HG03103 (cell line): ENCODE data around the gene PRM2.

Source experiments
- ATAC-seq: cut with Tn5 transposase; IDR thresholded peaks from one replicate; pipeline ENCODE4 v1.9.1; 2021; ENCODE audit warnings: low read depth; ENCODE audit not compliant: unreplicated experiment

Gene PRM2

GRCh38 chr16:11250786-11251524 lies 25.3 kb downstream of the PRM2 start:
- no peak for ATAC-seq

GRCh38 chr16:11250091-11250785 lies 26.0 kb downstream of the PRM2 start:
- ATAC-seq = no peak

- ATAC-seq = no peak
Observed at GRCh38 chr16:11249233-11250061, 26.8 kb downstream of the PRM2 start.

- ATAC-seq = no peak
Observed at GRCh38 chr16:11248133-11248532, 28.1 kb downstream of the PRM2 start.

DNA sequence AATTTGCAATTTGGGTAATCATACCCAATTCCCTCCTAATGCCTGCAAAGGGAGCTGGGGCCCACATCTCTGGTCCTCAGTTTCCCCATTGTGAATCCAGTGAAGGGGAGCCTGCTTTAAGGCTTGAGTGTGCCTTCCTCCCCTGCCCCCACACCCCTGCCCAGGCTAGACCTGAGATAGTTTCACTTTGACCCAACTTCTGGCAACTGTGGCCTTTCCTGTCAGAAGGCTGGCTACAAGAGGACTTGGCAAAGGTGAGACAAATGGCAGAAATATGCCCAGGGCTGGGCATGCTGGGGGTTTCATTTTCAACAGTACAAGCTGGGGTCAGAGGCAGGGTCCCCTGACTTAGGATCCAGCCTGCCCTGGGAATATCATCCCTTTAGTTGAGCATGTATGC lies 30.3 kb downstream of the PRM2 start:
- no peak for ATAC-seq

DNA sequence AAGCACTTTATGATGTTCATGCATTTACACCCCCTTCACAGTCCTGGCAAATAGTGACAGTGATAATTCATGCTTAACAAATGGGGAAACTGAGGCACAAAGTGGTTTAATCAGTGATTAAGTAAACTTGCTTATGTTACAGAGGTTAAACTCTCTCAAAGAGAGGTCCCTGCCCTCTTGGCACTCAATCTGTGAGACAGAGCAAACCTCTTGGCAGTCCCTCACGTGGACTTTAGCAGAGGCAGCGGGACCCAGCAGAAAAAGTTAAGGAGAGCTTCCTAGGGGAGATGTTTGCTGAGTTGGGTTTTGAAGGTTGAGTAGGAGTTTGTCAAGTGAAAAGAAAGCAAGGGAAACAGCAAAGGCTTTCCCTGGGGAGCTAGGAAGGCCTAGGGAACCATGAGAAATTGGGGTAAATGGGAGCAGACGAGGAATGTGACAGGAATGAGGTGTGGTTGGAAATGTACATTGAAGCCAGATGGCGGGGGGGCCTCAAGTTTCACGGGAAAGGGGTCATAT lies 31.0 kb downstream of the PRM2 start:
- ATAC-seq = no peak

DNA sequence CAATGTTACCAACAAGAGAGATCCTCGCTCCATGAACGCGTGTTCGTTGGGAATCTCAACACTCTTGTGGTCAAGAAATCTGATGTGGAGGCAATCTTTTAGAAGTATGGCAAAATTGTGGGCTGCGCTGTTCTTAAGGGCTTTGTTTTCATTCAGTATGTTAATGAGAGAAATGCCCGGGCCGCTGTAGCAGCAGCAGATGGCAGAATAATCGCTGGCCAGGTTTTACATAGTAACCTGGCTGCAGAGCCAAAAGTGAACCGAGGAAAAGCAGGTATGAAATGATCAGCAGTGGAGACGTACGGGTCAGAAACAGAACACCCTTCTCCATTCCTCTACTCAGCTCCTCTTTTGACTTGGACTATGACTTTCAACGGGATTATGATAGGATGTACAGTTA lies 33.6 kb downstream of the PRM2 start:
- ATAC-seq = no peak

GRCh38 chr16:11241480-11242204 lies 34.6 kb downstream of the PRM2 start:
- no peak for ATAC-seq

DNA sequence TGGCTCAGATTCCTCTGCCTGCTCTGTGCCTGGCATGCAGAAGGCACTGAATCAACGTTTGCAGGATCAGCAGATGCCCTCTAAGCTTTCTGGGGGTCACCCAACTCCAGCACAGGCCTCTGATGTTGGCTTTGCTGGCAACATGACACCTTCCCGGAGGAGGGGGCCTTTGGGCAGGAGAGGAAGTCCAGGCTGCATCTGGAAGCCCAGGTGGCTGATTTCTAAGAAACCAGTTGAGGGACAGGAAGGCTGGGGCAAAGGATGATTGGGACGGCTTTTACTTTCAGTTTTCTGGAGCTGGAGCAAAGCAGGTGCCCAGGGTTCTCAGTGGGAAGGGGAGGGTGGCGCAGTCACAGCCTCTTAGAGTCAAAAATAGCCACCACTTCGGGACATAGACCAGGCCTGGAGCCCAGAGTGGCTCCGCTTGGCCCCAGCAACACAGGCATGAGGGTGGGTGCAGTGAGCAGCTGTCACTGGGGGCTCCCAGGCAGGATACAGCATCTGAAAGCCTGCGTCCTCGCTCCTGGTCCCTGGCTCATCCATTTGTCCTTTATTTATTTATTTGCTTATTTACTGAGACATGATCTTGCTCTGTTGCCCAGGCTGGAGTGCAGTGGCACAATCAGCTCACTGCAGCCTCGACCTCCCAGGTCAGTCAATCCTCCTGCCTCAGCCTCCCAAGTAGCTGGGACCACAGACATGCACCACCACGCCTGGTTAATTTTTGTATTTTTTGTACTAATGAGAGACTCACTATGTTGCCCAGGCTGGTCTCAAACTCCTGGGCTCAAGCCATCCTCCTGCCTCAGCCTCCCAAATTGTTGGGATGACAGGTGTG lies 35.4 kb downstream of the PRM2 start:
- no peak for ATAC-seq

DNA sequence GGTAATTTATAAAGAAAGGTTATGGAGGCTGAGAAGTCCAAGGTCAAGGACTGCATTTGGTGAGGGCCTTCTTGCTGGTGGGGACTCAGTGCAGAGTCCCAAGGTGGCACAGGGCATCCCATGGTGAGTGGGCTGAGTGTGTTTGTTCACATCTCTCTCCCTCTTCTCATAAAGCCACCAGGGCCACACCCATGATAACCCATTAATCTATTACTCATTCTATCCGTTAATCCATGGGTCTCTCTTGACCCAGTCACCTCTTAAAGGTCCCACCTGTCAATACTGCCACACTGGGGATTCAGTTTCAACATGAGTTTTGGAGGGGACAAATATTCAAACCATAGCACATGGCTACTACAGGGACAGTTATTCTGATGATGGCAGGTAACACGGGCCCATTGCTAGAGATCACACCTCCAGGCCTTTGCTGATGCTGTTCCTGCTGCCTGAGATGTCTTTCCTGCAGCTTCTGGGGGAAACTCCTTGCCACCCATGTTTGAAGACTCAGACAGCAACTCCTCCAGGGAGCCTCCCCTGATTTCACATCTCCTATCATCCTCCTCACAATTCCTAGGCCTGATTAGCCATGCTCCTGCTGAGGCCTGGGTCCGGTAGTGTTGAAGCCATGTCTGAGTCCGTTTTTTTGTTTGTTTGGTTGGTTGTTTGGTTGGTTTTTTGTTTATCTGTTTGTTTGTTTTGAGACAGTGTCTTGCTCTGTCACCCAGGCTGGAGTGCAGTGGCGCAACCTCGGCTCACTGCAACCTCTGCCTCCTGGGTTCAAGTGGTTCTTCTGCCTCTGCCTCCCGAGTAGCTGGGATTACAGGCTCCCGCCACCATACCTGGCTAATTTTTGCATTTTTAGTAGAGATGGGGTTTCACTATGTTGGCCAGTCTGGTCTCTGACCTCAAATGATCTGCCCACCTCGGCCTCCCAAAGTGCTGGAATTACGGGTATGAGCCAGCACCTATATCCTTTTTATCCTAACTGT lies 36.3 kb downstream of the PRM2 start:
- ATAC-seq = no peak

GRCh38 chr16:11238272-11239202 lies 37.7 kb downstream of the PRM2 start:
- ATAC-seq = no peak

DNA sequence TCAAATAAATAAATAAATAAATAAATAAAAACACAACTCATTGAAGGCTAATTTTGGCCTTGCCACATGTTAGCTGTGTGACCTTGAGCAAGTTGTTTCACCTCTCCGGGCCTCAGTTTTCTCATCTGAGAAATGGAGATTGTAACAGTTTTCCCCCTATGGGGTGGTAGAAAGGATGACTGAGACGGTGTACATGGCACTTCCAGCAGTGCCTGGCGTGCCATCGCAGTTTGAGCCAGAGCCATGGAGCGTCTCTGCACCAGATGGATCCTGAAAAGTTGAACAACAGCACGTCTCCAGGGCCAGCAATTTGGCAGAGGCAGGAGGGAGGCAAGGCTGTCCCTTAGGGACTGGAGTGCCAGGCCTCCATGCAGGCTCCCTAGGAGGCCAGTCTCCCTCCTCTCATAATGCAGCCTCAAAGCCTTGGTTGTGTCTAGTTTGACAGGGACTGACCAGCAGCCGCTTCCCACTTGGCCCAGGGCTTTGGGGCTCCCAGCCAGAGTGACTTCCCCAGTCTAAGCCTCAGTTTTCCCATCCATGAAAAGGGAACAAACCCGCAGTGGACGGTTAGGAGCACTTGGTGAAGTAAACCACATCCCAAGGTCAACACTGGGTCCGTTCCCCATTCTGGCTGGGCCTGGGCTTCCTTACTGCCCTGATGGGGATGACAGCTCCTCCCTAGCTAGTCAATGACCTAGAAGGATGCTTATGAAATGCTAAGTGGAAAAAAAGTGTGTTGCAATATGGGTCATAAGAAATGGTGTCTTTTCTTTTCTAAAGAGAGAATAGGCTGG lies 39.6 kb downstream of the PRM2 start:
- ATAC-seq = no peak

DNA sequence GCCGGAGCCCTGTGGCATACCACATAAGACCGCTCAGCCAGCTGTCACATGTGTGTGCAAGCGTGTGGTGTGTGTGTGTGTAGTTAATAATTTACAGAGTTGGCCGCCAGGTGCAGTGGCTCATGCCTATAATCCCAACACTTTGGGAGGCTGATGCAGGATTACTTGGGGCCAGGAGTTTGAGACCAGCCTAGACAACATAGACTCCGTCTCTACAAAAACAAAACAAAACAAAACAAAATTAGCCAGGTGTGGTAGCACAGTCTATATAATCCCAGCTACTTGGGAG lies 40.6 kb downstream of the PRM2 start:
- no peak for ATAC-seq

DNA sequence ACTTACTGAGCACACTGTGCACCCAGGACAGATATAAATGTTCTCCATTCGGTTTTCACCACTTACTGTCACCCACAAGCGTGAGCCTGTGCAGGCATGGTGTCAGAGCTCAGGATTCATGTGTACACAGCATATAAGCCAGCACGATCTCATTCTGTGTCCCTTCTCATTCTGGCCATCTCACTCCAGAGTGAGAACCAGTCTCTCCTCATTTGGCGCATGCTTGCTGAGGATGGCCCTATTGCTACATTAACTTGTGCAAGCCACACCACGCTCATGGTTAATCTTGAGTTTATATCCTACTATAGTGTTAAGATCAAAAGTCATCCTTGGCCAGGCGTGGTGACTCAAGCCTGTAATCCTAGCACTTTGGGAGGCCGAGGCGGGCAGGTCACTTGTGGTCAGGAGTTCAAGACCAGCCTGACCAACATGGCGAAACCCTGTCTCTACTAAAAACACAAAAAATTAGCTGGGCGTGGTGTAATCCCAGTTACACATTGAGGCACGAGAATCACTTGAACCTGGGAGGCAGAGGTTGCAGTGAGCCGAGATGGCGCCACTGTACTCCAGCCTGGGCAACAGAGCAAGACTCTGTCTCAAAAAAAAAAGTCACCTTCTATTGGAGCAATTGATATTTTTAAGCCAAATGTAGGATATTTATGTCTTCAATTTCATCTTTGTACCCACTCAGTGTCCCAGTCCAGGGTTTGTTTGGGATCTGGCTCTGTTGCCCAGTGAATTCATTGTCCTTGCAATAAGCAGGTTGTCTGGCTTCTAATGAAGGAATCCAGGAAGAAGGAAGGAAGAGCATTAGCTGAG lies 41.2 kb downstream of the PRM2 start:
- ATAC-seq = no peak

GRCh38 chr16:11233727-11234376 lies 42.4 kb downstream of the PRM2 start:
- no peak for ATAC-seq
